Activated CD8-positive, alpha-beta memory T cell treated with anti-CD3 and anti-CD28 coated beads for 36 hours (primary cell): ENCODE data around the gene CNTN2. TPM values are rescaled to one million over a fixed set of nuclear protein-coding genes. Genes with fewer than 3 reads are reported as not detected.

ENCODE experiments used
- CTCF ChIA-PET: fragments of 350-600 bp; sonication (Branson Sonifier 250); formaldehyde crosslinking; loops from one replicate; lab custom pipeline; 2021; ENCODE audit warnings: antibody characterized with exemption; lab: Charles Lee
- POLR2A ChIA-PET: fragments of 350-600 bp; sonication (Branson Sonifier 250); formaldehyde crosslinking; loops from one replicate; lab custom pipeline; 2021; ENCODE audit warnings: antibody characterized with exemption; lab: Charles Lee
- total RNA-seq, 2 experiments: library from RNA; stranded (reverse); gene quantifications; one replicate each; pipeline ENCODE4 v1.2.3, GENCODE V29; 2021

CNTN2 gene
- total RNA-seq, 2 experiments from 2014 or later, result not detected

DNA sequence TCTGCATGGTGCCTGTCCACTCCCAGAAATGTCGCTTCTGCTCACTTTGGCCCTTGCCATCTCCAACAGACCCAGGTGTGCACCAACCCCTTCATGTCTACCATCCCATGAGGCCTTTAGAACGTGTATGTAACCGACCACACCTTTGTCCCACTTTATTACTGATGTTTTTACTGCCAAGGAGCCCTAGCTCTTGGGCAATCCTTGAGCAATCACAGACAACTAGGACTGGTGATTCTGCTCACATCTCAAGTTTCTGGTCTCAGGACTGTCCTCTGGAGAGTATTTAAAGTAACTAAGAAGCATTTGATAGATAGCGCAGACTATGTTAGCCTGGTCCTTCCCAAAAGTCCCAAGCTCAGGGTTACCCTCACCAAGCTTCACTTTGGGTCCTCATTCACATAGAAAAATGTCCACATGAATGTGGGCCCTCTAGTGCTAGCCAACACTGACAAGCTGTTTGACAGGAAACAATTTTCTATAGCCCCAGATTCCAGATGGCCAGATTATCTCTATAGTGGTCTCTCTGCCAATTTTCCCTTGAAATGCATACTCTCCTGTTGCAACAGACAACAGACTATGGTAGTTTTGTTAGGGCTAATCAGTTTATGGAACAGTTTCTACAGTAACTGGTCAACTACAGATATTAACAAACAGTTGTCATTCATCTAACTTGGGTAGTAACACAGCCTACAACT, 48.2 kb downstream of the CNTN2 start:
- CTCF ChIA-PET, result no interaction called here
- POLR2A ChIA-PET, result no interaction called here

DNA sequence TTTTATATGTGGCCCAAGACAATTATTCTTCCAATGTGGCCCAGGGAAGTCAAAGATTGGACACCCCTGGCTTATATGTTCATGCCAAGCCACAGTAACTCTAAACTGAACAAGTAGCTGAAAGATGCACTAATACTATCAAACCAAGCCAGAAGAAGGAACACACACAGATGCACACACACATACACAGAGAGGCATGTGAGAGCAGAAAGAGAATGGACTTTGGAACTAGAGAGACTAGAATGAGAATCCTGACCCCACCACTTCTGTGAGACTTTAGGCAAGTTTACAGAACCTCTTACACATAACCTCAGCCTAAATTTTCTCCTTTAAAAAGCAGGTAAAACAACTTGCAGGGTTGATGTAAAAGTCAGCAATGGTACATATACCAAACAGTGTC, 52.4 kb downstream of the CNTN2 start:
- CTCF ChIA-PET, result interaction anchor here (1.2 kb wide), 1 partner anchor 34 kb away, joined by 3 read pairs; no protein-coding TSS in a partner anchor
- POLR2A ChIA-PET, result no interaction called here

- ChIA-PET CTCF (interaction anchor here (1.0 kb wide), 1 partner anchor 129 kb away, joined by 3 read pairs; no protein-coding TSS in a partner anchor), POLR2A (interaction anchor here (0.6 kb wide), 1 partner anchor 11 kb away, joined by 13 read pairs; no protein-coding TSS in a partner anchor)
Observed at GRCh38 chr1:205098242-205098641, 55.2 kb downstream of the CNTN2 start.

DNA sequence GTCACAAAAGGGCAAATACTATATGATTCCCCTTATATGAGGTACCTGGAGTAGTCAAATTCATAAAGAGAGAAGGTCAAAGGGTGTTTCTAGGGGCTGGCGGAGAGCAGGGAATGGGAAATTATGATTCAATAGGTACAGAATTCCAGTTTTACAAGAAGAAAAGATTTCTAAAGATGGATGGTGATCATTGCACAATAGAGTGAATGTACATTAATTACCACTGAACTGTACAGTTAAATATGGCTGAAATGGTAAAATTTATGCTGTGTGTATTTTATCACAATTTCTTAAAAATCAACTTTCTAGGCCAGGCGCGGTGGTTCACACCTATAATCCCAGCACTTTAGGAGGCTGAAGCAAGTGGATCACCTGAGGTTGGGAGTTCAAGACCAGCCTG, 59.4 kb downstream of the CNTN2 start:
- CTCF ChIA-PET, result no interaction called here

DNA sequence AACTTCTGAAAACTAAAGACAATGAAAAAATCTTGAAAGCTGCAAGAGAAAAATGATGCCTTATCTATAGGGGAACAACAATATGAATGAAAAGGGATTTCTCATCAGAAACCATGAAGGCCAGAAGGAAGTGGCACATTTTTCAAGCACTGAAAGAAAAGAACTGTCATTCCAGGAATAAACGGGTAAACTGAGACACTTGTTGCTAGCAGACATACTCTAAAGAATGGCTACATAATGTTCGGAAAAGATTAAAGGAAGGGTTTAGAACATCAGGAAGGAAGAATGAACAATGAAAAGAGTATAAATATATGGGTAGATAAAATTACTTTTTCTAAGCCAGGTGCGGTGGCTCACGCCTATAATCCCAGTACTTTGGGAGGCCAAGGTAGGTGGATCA, 64.3 kb downstream of the CNTN2 start:
- ChIA-PET CTCF (no interaction called here), POLR2A (interaction anchor here (0.7 kb wide), 2 partner anchors 16 to 710 kb away, joined by 4 to 6 read pairs; no protein-coding TSS in a partner anchor)

More for the DNA sequence above, 59.4 kb downstream of the CNTN2 start:
- POLR2A ChIA-PET, result no interaction called here

DNA sequence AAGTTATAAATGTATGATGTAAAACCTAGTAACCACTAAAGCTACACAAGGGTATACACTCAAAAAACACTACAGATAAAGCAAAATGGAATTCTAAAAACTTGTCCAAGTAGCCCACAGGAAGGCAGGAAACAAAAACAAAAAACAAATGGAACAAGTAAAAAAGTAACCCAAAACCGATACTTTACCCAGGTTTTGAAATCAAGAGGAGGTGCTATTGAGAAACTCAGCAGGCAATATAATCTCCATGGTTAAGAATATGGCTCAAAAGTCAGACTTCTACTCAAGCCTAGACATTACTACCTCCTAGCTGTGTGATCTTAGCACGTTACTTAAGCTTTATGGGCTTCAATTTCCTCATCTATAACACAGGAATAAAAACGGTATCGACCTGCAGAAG, 65.5 kb downstream of the CNTN2 start:
- POLR2A ChIA-PET, result no interaction called here
- CTCF ChIA-PET, result interaction anchor here (1.0 to 2.0 kb wide), 2 partner anchors 13 to 145 kb away, joined by 4 to 5 read pairs; partner anchors contain the start of gene RBBP5

DNA sequence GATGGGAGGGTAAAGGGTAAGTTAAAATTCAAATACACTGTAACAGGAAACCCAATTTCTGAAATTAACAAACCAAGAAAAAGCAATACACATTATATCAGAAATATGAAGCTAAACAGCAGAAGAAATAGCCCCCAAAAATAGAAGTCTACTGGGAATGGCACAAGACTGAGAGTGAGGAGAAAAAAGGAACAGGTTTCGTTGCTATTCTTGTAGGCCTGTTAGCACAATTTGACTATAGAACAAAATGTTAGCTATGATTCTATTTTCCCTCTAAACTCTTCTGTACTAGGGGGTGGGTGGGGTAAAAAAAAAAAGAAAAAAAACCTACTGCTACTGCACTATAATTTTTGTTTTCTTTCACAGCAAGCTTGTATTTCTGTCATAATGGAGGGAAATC, 66.3 kb downstream of the CNTN2 start:
- ChIA-PET CTCF (interaction anchor here (2.0 kb wide), 1 partner anchor 12 kb away, joined by 5 read pairs; the partner anchor contains the start of gene RBBP5), POLR2A (interaction anchor here (0.6 kb wide), 1 partner anchor 12 kb away, joined by 3 read pairs; no protein-coding TSS in a partner anchor)

GRCh38 chr1:205109711-205110110, 66.7 kb downstream of the CNTN2 start:
- CTCF ChIA-PET, result interaction anchor here (2.0 kb wide), 1 partner anchor 11 kb away, joined by 5 read pairs; the partner anchor contains the start of gene RBBP5
- POLR2A ChIA-PET, result interaction anchor here (0.6 kb wide), 1 partner anchor 11 kb away, joined by 3 read pairs; no protein-coding TSS in a partner anchor

DNA sequence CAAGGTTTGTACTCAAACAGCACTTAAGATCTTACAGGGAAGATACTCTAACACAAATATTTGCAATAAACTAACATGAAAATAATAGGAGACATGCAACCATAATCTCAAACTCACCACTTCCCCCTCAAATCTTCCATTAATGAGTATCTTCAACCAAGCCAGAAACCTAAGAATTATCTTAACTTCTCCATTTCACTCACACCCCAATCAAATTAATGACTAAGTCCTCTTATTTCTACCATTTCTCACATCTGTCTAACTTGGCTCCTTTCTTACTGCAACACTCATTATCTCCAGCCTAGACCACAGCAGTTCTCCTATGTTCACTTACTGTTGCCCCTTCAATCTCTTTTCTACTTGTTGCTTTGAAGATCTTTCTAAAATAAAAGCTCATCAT, 68.3 kb downstream of the CNTN2 start:
- POLR2A ChIA-PET, result no interaction called here
- CTCF ChIA-PET, result no interaction called here

DNA sequence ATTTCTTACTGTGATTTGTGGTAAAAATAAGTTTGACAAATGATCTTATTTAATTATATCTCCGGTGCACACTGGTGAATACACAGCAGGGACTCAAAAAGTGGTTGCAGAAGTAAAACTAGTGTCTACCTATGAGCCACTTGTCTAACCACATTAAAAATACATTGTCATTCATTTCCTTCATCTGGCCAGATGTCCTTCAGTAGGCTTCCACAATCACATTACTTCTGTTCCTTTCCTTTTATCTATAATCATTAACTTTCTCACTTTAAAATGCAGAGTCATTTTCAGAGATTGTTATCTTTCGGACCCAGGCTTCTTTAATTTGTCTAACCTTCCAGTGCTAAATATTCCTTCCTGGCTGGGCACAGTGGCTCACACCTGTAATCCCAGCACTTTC, 75.7 kb downstream of the CNTN2 start:
- ChIA-PET POLR2A (no interaction called here), CTCF (no interaction called here)

DNA sequence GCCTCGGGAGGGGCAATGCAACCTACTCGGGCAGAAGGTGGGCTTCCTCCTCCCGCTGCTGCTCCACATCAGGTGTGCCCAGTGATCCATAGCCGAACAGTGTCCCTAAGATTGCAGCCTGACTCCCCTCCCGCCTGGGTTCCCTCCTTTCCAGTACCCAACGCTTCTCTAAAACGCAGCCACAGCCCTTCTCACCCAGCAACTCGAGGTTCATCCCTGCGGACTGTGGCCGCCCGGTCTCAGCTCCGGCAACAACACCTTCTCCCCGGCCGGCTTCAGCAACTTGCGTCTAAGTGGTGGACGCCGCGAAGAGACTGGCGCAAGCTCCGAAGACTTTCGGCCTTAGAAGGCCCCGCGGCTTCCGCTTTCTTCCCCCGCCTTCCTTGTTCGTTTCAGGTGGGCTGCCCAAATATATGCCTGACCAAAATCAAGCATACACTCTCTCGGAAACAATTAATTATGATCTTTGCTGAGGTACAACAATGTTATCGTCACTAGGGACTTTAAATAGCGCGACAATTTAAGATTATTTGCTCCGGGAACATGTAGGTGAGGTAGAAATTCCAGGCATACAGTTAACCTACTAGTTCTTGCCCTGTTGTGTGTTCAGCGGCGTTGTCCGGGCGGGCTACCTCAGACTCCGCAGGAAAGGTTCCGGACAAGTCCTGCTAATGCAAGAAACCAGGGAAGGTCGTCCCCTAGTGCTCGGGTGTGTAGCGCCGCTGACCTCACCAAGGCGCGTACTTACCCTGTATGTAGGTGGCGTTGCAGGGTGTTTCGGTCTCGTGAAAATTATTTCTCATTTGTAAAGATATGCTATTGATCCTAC, 78.9 kb downstream of the CNTN2 start, which contains the start of gene RBBP5:
Gene RBBP5, minus strand, starts transcription at position 319 of the 829 bp plus-strand sequence. Its CDS starts 105 bp downstream, at position 214.
- ChIA-PET POLR2A (interaction anchor here (0.6 to 1.0 kb wide), 5 partner anchors 13 to 1812 kb away, joined by 3 to 4 read pairs (median 3); partner anchors contain the start of gene LAX1), CTCF (interaction anchor here (0.7 to 1.5 kb wide), 3 partner anchors 13 to 152 kb away, joined by 4 to 5 read pairs (median 4); no protein-coding TSS in a partner anchor)

- POLR2A ChIA-PET, result interaction anchor here (0.6 to 0.8 kb wide), 3 partner anchors 15 to 1811 kb away, joined by 3 to 4 read pairs (median 4); no protein-coding TSS in a partner anchor
- CTCF ChIA-PET, result interaction anchor here (0.7 to 1.3 kb wide), 2 partner anchors 121 to 151 kb away, joined by 4 read pairs; no protein-coding TSS in a partner anchor
Observed at GRCh38 chr1:205122489-205122882, 79.5 kb downstream of the CNTN2 start.

DNA sequence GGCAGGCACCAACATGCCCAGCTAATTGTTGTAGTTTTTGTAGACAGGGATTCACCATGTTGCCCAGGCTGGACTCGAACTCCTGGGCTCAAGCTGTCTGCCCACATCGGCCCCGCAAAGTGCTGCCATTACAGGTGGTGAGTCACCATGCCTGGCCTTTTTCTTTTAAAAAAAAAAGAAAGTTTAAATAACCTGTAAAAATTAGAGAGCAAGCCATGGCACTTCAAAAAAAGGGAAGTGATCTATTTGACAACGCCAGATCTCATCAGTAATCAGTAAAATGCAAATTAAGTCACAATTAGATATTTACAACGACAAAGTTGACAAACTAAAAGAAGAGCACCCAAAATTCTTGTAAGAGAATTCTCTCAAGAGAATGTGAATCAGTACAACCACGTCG, 81.7 kb downstream of the CNTN2 start:
- POLR2A ChIA-PET, result no interaction called here
- CTCF ChIA-PET, result no interaction called here

DNA sequence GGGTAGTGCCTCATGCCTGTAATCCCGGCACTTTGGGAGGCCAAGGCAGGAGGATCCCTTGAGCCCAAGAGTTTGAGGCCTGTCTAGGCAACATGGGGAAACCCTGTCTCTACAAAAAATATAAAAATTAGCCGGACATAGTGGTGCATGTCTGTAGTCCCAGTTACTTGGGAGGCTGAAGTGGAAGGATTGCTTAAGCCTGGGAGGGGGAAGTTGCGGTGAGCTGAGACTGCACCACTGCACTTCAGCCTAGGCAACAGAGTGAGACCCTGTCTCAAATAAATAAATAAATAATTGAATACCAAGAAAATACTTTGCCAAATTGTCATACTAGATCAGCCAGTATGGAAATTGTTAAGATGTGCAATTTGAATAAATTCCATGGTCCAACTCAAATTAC, 84.6 kb downstream of the CNTN2 start:
- CTCF ChIA-PET, result no interaction called here
- POLR2A ChIA-PET, result no interaction called here

Other genes with a start within 250 kb of the CNTN2 start
- under 1 TPM; 0.08 to 0.13 TPM for gene NFASC, start 172.3 kb upstream of the CNTN2 start, total RNA-seq
- gene TMEM81, start 41.2 kb downstream of the CNTN2 start, total RNA-seq, result 1 to 10 TPM; 2.6 to 3.4 TPM
- 10 to 100 TPM; 25.9 to 27.1 TPM for gene RBBP5, start 78.8 kb downstream of the CNTN2 start, total RNA-seq
- 10 to 100 TPM; 18.0 to 18.1 TPM for gene DSTYK, start 168.5 kb downstream of the CNTN2 start, total RNA-seq
- gene TMCC2, start 184.7 kb downstream of the CNTN2 start, total RNA-seq, result 10 to 100 TPM; 11.4 to 11.8 TPM